ENCODE measurements around the gene REV1.
"Not testable (repeated sequence)": the region's sequence is repeated elsewhere in the genome, so short reads cannot be mapped to it uniquely, and the experiment has no call there.

The REV1 gene

DNA sequence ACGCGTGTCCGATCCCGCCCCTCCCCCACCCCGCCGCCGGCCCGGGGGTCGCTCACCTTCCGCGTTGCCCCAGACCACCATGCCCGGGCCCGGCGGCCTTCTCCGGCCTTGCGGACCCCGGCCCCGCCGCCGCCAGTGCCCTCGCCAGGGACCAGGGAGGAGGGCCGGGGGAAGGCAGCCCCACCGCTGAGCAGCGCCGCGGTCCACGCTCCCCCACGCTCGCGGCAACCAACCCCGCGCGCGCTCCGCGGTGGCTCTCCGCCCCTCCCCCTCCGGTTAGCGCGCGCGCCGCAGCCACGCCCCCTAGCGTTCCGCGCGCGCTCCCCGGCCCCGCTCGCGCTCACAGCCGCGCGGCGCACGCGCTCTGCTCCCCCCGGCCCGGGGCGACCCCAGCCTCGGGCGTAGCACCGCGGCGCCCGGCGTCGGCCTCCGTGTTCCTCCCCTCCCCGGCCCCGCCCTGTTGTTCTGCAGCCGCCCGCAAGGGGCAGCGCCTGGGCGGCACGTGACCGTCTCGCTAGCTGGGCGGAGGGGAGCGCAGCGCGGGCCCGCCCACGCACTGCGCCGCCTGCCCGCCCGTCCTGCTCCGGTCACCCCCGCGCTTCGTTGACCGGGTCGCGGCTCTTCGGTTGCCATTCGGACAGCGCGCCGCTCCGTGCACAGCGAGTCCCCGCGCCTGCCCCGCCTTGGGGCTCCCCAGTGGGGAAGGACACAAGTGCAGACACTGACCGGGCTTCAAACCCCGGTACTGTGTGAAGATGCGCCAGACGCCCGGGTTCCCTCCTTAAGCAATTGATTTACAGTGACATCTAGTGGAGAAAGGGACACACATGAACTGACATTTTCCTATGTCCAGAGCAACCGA lies at the start of gene REV1:
Gene REV1 (minus strand): TSS at position 257 of the 862 bp plus-strand sequence. CDS start 25,042 bp downstream, outside the sequence.
- peak; percentile 85 for DNase-seq

GRCh38 chr2:99537910-99538485 lies 48.2 kb upstream of the REV1 start:
- no peak for DNase-seq

GRCh38 chr2:99524056-99524455 lies 34.2 kb upstream of the REV1 start:
- DNase-seq: no peak

- DNase-seq: no peak
Measured at GRCh38 chr2:99522157-99522556, 32.3 kb upstream of the REV1 start.

GRCh38 chr2:99520813-99521212 lies 31.0 kb upstream of the REV1 start:
- no peak for DNase-seq

GRCh38 chr2:99520195-99520594 lies 30.4 kb upstream of the REV1 start:
- no peak for DNase-seq

GRCh38 chr2:99514357-99514756 lies 24.5 kb upstream of the REV1 start:
- no peak for DNase-seq

DNA sequence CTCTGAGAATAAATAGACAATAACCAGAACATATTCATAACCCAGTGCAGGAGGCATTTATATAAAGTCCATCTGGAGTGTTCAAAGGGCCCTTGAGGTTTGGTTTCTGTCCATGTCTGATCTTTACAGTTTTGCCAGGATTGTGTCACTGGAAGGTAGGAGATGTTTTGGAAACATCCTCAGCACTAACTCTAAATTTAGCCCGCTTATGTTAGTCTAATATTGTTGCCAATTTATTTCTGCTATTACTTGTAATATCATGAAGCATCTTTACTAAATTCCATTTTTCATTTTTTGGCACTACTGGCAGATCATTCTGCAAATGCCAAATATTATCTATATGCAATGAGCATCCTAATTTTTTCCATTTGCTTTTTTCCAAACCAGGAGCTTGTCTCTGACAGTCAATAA lies 22.4 kb upstream of the REV1 start:
- DNase-seq: no peak

GRCh38 chr2:99509387-99509786 lies 19.6 kb upstream of the REV1 start:
- no peak for DNase-seq

GRCh38 chr2:99507937-99508818 lies 18.4 kb upstream of the REV1 start:
- no peak for DNase-seq

GRCh38 chr2:99504844-99505584 lies 15.2 kb upstream of the REV1 start:
- DNase-seq: no peak

DNA sequence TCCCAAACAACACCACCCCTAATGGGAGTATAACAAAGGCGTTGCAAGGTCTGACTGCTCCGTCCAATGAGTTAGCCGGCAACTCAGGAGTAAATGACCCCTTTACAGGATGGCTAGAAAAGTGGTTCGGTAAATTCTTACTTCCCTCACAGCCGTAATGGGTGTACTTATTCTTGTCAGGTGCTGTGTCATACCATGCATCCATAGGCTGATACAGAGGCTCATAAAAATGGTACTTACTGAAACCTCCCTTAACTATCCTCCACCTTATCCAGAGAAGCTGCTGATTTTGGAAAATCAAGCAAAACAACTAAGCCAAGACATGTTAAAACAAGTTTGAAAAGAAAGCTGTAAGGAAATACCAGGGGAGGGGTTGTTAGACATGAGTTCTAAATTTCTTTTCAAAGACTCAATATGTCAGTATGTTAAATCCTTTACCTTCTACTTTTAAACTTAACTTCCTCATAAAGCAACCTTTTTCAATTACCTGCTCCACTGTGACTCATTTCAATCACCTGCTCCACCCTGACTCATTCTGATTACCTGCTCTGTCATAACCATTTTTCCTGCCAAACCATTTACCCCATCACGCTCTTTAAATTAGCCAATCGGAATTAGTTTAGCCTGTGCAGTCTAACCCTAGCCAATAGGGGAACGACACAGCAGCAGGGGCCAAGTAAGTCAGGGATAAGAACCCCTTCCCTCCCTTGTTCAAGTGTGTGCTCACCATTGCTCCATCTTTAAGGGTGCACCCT lies 14.0 kb upstream of the REV1 start:
- not testable (repeated sequence) for DNase-seq

DNA sequence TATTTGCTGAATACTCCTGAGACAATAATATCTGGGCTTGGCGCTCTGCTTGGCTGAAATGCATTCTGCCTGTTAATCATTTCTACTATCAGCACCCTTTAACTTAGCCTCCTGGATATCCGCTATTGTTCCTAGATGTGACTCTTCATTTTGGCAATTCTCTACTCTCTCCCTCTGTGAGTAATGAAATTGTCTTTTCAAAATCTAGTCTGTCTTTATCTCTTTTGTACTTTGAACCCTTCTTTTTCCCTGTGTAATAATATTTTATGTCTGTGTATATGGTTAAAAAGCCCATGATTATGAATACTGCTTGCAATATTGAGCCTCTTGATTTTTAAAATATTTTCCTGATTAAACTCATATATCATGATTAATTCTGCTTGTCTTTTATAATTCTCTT lies 6.2 kb upstream of the REV1 start:
- DNase-seq: no peak

- no peak for DNase-seq
Measured at GRCh38 chr2:99495115-99495860, 5.5 kb upstream of the REV1 start.

- no peak for DNase-seq
Measured at GRCh38 chr2:99492721-99493120, 2.9 kb upstream of the REV1 start.

GRCh38 chr2:99490623-99491461 lies 1.0 kb upstream of the REV1 start:
- no peak for DNase-seq

DNA sequence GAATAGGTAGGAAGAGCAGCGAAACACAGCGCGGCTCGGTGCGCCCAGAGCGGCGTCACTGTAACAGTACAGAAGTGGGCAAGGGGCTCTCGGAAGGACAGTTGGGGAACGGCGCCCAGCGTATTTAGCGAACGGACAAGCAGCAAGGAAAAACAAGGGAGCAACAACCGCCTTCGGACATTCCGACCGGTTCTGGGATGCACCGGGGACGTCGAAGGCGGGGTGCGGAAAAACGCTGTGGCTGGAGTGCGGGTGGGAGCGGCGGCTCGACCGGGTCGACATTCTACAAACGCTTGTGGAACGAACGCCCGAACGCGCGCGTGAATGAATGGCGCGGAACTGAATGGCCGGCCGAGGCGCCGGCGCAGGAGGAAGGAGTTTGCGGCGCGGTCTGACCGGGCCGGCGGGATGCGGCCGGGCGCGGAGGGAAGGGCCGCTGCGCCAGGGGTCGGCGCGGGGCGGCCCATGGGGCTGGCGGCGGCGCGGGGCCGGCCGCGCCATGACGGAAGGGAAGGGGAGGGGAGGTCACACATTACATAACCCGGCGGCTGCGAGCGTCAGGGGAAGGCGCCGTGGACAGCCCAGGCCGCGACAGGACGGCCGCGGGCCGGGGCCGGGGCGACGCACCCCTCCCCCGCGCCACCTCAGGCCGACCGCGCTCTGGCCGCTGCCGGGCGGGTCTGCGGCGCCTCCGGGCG lies 605 bp downstream of the REV1 start:
- no peak for DNase-seq

DNA sequence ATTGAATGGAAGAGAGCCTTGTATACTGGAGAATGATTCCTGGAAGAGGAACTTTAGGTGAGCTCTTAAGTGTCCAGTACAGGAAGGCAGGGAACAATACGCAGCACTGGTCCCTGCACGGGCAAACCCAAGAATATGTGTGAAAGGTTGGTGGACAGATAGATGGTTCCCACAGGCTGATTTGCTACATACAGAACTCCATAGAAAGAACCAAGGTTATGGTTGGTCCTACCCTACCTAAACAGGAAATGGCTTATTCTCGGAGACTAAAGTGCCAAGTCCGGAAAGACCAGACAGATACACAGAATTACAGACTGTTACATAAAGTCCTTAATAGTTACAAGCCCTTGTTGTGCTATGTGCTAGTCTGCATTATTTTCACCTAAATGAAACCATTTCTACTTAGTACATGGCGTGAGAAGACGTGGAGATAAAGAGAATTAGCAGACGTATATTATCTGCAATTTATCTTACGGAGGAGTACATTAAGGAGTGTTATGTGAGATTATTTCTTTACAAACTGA lies 1.2 kb downstream of the REV1 start:
- DNase-seq: no peak

GRCh38 chr2:99487906-99488305 lies 1.9 kb downstream of the REV1 start:
- no peak for DNase-seq
